C4-2B (cell line): ENCODE data around the gene TMEM185B.
"Not testable (repeated sequence)": the region's sequence is repeated elsewhere in the genome, so short reads cannot be mapped to it uniquely, and the experiment has no call there.

ENCODE experiments used
- ZFX ChIP-seq: fragments of 450-650 bp; IDR thresholded peaks from 2 replicates; pipeline ENCODE4 v1.6.1; 2017
- TF ChIP-seq, protein P1 (sequence below): fragments of 450-650 bp; conservative IDR thresholded peaks from 2 replicates; pipeline ENCODE4 v1.5.1; 2017; ENCODE audit warnings: mild to moderate bottlenecking

GRCh38 chr2:120235158-120235557, 12.0 kb upstream of the TMEM185B start:
- TF ChIP-seq, protein P1, sequence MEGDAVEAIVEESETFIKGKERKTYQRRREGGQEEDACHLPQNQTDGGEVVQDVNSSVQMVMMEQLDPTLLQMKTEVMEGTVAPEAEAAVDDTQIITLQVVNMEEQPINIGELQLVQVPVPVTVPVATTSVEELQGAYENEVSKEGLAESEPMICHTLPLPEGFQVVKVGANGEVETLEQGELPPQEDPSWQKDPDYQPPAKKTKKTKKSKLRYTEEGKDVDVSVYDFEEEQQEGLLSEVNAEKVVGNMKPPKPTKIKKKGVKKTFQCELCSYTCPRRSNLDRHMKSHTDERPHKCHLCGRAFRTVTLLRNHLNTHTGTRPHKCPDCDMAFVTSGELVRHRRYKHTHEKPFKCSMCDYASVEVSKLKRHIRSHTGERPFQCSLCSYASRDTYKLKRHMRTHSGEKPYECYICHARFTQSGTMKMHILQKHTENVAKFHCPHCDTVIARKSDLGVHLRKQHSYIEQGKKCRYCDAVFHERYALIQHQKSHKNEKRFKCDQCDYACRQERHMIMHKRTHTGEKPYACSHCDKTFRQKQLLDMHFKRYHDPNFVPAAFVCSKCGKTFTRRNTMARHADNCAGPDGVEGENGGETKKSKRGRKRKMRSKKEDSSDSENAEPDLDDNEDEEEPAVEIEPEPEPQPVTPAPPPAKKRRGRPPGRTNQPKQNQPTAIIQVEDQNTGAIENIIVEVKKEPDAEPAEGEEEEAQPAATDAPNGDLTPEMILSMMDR: not testable (repeated sequence)
- TF ChIP-seq ZFX: not testable (repeated sequence)
